GM23338 (cell line): ENCODE data around the gene DLG2. TPM values are rescaled to one million over a fixed set of nuclear protein-coding genes. Genes with fewer than 3 reads are reported as not detected.

Source experiments
- ATAC-seq: fragments of 200-7000 bp; cut with Tn5 transposase; 3 replicates; pipeline ENCODE4 v1.9.1; 2020
- DNase-seq: peaks from one replicate; pipeline ENCODE4 v3.0.0-alpha.2; 2015; ENCODE audit warnings: low spot score
- H2AFZ ChIP-seq: fragments of 200-600 bp; sonication (generic); 2 replicates; pipeline ENCODE4 v1.8.0; 2016; ENCODE audit warnings: antibody characterized with exemption, mild to moderate bottlenecking, moderate library complexity
- H3F3A ChIP-seq: fragments of 200-600 bp; sonication (generic); replicated peaks from 2 replicates; pipeline ENCODE4 v1.8.0; 2017; ENCODE audit warnings: antibody characterized with exemption, mixed run types, low read depth
- H3K27ac ChIP-seq: fragments of 200-600 bp; sonication (generic); 2 replicates; pipeline ENCODE4 v1.6.1; 2016; ENCODE audit warnings: low read depth
- H3K27me3 ChIP-seq: fragments of 200-600 bp; sonication (generic); 2 replicates; pipeline ENCODE4 v1.8.0; 2016; ENCODE audit warnings: mild to moderate bottlenecking, mixed run types, moderate library complexity; ENCODE audit not compliant: insufficient read depth
- H3K36me3 ChIP-seq: fragments of 200-600 bp; sonication (generic); 2 replicates; pipeline ENCODE4 v1.8.0; 2016; ENCODE audit warnings: mild to moderate bottlenecking; ENCODE audit not compliant: insufficient read depth
- H3K4me1 ChIP-seq: fragments of 200-600 bp; sonication (generic); 2 replicates; pipeline ENCODE4 v1.8.0; 2016; ENCODE audit warnings: mild to moderate bottlenecking, moderate library complexity; ENCODE audit not compliant: insufficient read depth
- H3K4me2 ChIP-seq: fragments of 200-600 bp; sonication (generic); 2 replicates; pipeline ENCODE4 v1.7.1; 2017; ENCODE audit warnings: mixed run types
- H3K4me3 ChIP-seq: fragments of 200-600 bp; sonication (generic); 2 replicates; pipeline ENCODE4 v1.6.1; 2016; ENCODE audit warnings: mixed run types
- H3K79me2 ChIP-seq: fragments of 200-600 bp; sonication (generic); replicated peaks from 2 replicates; pipeline ENCODE4 v1.8.0; 2017; ENCODE audit warnings: mild to moderate bottlenecking; ENCODE audit not compliant: insufficient read depth
- H3K9me2 ChIP-seq: fragments of 200-600 bp; sonication (generic); 2 replicates; pipeline ENCODE4 v1.8.0; 2017; ENCODE audit not compliant: insufficient read depth
- H4K20me1 ChIP-seq: fragments of 200-600 bp; sonication (generic); replicated peaks from 2 replicates; pipeline ENCODE4 v1.8.0; 2017; ENCODE audit warnings: mild to moderate bottlenecking; ENCODE audit not compliant: insufficient read depth
- H3K27ac Mint-ChIP-seq: 2 replicates; pipeline ENCODE4 v1.8.0; 2020; ENCODE audit warnings: inconsistent platforms, mild to moderate bottlenecking, moderate library complexity, mixed read lengths
- H3K27me3 Mint-ChIP-seq: 3 replicates; pipeline ENCODE4 v1.8.0; 2022; ENCODE audit warnings: low read depth, mild to moderate bottlenecking, moderate library complexity, mixed read lengths, inconsistent platforms; ENCODE audit not compliant: insufficient read depth, poor library complexity
- H3K36me3 Mint-ChIP-seq: 3 replicates; pipeline ENCODE4 v1.8.0; 2021; ENCODE audit warnings: low read depth, mild to moderate bottlenecking, inconsistent platforms, moderate library complexity, mixed read lengths
- H3K4me1 Mint-ChIP-seq: 3 replicates; pipeline ENCODE4 v1.8.0; 2020; ENCODE audit warnings: mild to moderate bottlenecking, inconsistent platforms, mixed read lengths
- H3K4me3 Mint-ChIP-seq: 3 replicates; pipeline ENCODE4 v1.8.0; 2021; ENCODE audit warnings: moderate library complexity, mild to moderate bottlenecking, inconsistent platforms, mixed read lengths
- H3K9me3 Mint-ChIP-seq: 3 replicates; pipeline ENCODE4 v1.8.0; 2020; ENCODE audit warnings: moderate library complexity, mild to moderate bottlenecking, inconsistent platforms, mixed read lengths
- CREB1 ChIP-seq: fragments of 250-450 bp; sonication (Bioruptor Pico); IDR thresholded peaks from 2 replicates; pipeline ENCODE4 v1.5.0; 2020; ENCODE audit warnings: low read depth, mild to moderate bottlenecking, moderate library complexity
- EZH2 ChIP-seq: fragments of 200-600 bp; sonication (generic); IDR thresholded peaks from one replicate; pipeline ENCODE4 v1.8.0; 2017; ENCODE audit warnings: antibody characterized with exemption, mild to moderate bottlenecking, low read depth; ENCODE audit not compliant: unreplicated experiment
- EZH2phosphoT487 ChIP-seq: fragments of 200-600 bp; sonication (generic); IDR thresholded peaks from one replicate; pipeline ENCODE4 v1.8.1; 2018; ENCODE audit warnings: antibody characterized with exemption; ENCODE audit not compliant: unreplicated experiment
- JUNB ChIP-seq: IDR thresholded peaks from one replicate; pipeline ENCODE4 v1.6.1; 2016; ENCODE audit warnings: antibody characterized with exemption; ENCODE audit not compliant: unreplicated experiment
- NANOG ChIP-seq: IDR thresholded peaks from 2 replicates; pipeline ENCODE4 v1.6.1; 2016; ENCODE audit warnings: antibody characterized with exemption, borderline replicate concordance
- POLR2AphosphoS5 ChIP-seq: IDR thresholded peaks from 2 replicates; pipeline ENCODE4 v1.6.1; 2016; ENCODE audit warnings: antibody characterized with exemption, low read depth
- REST ChIP-seq: IDR thresholded peaks from one replicate; pipeline ENCODE4 v1.6.1; 2018; ENCODE audit warnings: antibody characterized with exemption; ENCODE audit not compliant: unreplicated experiment
- STAT1 ChIP-seq: IDR thresholded peaks from one replicate; pipeline ENCODE4 v1.6.1; 2016; ENCODE audit warnings: antibody characterized with exemption; ENCODE audit not compliant: unreplicated experiment
- ZNF114 ChIP-seq: fragments of 250-450 bp; sonication (Bioruptor Pico); IDR thresholded peaks from 2 replicates; pipeline ENCODE4 v1.5.0; 2020; ENCODE audit warnings: mild to moderate bottlenecking, moderate library complexity
- ZNF331 ChIP-seq: fragments of 250-450 bp; sonication (Bioruptor Pico); IDR thresholded peaks from 2 replicates; pipeline ENCODE4 v1.5.0; 2020; ENCODE audit warnings: low read depth, mild to moderate bottlenecking, moderate library complexity
- ZNF462 ChIP-seq: fragments of 250-450 bp; sonication (Bioruptor Pico); IDR thresholded peaks from 2 replicates; pipeline ENCODE4 v1.5.0; 2020; ENCODE audit warnings: mild to moderate bottlenecking, moderate library complexity
- polyA plus RNA-seq: library from polyadenylated mRNA; unstranded; fragments of >200 nt; fragmentation: Nextera tagmentation; extraction: Ambion mirVana; gene quantifications from 2 replicates; pipeline ENCODE4 v1.2.1, GENCODE V29; 2016
- total RNA-seq: library from RNA; depleted of rRNA; stranded (reverse); fragments of >200 nt; shearing (Covaris generic); gene quantifications from 2 replicates; pipeline ENCODE4 v1.2.3, GENCODE V29; 2014
- TF ChIP-seq, protein P1 (sequence below): IDR thresholded peaks from 2 replicates; pipeline ENCODE4 v1.6.1; 2016; ENCODE audit warnings: antibody characterized with exemption
- TF ChIP-seq, protein P2 (sequence below), 2 experiments: fragments of 200-600 bp in 1 of 2; sonication (generic) in 1 of 2; conservative IDR thresholded peaks; 2 replicates each; pipeline versions ENCODE4 v1.5.1 to v1.6.1; 2016 to 2017; ENCODE audit warnings: antibody characterized with exemption in 2 of 2, low read depth in 2 of 2, mild to moderate bottlenecking in 2 of 2, moderate library complexity in 1 of 2

Gene DLG2
- total and polyA plus RNA-seq, 2 experiments from 2014 or later: 19.8 to 21.5 TPM

DNA sequence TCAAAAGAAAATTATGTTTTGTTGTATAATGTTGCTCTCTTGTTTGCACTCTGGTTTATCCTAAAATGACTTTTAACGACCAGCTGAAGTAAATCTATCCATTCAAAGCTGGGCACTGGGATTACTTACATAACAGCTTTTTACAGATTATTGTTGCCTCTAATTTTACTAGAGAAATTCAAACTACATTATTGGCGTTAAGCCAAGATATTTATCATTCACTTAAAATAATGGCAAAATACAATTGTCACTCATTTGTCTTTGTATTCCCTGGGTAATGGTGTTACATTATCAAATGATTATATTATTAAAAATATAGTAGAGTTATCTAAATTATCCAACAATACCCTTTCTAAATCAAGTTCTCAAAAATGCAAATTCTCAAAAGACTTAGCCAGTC lies 30.3 kb downstream of the DLG2 start:
- ATAC-seq (no peak), DNase-seq (no peak)
- Mint-ChIP-seq H3K27me3 (no peaks in the 10 kb centered on the region), H3K4me1 (peaks cover 16% of the 10 kb centered on the region; the same call in 2 of the 3 replicates), H3K4me3 (no peak overlapping the region), H3K27ac (no peak overlapping the region), H3K9me3 (no peaks in the 10 kb centered on the region), H3K36me3 (no peaks in the 10 kb centered on the region)
- Histone ChIP-seq H3K9me2 (0 out of 2 replicates have a peak, but pooled peaks cover 2% of the 10 kb centered on the region), H3K79me2 (no peaks in the 10 kb centered on the region), H3K4me2 (no peak overlapping the region), H4K20me1 (no peaks in the 10 kb centered on the region), H3K4me1 (peaks cover 12% of the 10 kb centered on the region), H3K27me3 (no peaks in the 10 kb centered on the region), H3K4me3 (no peak overlapping the region), H3K27ac (no peak overlapping the region), H2AFZ (no peak overlapping the region), H3K36me3 (no peaks in the 10 kb centered on the region), H3F3A (no peaks in the 10 kb centered on the region)
- no peak for TF ChIP-seq EZH2phosphoT487
- TF ChIP-seq, protein P1, sequence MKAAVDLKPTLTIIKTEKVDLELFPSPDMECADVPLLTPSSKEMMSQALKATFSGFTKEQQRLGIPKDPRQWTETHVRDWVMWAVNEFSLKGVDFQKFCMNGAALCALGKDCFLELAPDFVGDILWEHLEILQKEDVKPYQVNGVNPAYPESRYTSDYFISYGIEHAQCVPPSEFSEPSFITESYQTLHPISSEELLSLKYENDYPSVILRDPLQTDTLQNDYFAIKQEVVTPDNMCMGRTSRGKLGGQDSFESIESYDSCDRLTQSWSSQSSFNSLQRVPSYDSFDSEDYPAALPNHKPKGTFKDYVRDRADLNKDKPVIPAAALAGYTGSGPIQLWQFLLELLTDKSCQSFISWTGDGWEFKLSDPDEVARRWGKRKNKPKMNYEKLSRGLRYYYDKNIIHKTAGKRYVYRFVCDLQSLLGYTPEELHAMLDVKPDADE: no peak
- TF ChIP-seq ZNF462: no peak
- no peak for TF ChIP-seq ZNF114 (CRISPR knock-in tag)
- TF ChIP-seq NANOG: no peak
- no peak for TF ChIP-seq EZH2
- no peak for TF ChIP-seq CREB1 (CRISPR knock-in tag)
- TF ChIP-seq ZNF331 (CRISPR knock-in tag): no peak
- no peak for TF ChIP-seq POLR2AphosphoS5
- no peak for TF ChIP-seq STAT1
- no peak for TF ChIP-seq REST
- TF ChIP-seq JUNB: no peak
- TF ChIP-seq, protein P2, sequence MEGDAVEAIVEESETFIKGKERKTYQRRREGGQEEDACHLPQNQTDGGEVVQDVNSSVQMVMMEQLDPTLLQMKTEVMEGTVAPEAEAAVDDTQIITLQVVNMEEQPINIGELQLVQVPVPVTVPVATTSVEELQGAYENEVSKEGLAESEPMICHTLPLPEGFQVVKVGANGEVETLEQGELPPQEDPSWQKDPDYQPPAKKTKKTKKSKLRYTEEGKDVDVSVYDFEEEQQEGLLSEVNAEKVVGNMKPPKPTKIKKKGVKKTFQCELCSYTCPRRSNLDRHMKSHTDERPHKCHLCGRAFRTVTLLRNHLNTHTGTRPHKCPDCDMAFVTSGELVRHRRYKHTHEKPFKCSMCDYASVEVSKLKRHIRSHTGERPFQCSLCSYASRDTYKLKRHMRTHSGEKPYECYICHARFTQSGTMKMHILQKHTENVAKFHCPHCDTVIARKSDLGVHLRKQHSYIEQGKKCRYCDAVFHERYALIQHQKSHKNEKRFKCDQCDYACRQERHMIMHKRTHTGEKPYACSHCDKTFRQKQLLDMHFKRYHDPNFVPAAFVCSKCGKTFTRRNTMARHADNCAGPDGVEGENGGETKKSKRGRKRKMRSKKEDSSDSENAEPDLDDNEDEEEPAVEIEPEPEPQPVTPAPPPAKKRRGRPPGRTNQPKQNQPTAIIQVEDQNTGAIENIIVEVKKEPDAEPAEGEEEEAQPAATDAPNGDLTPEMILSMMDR (conservative IDR thresholded peaks at IDR 0.05; ENCODE audit: low read depth in 2 of 2): no peak
